ENCODE data around the gene NOS3. TPM values are rescaled to one million over a fixed set of nuclear protein-coding genes. Genes with fewer than 3 reads are reported as not detected.

NOS3 gene
- total RNA-seq, 3 donors from 2014 or later, result 2.5 to 6.3 (median 6.0) TPM

GRCh38 chr7:151028131-151028947 is 37.5 kb downstream of the NOS3 start, which contains the start of gene ABCB8:
TSS of gene ABCB8 (plus strand) at chr7:151028450. CDS start at chr7:151028516, 66 bp downstream.
- peaks cover 18% of the 10 kb centered on the region for H3K4me1 ChIP-seq (ENCODE audit: low read depth)
- H3K4me3 ChIP-seq, result peak within 1 kb of the TSS; percentile 36
- no peaks in the 10 kb centered on the region for H3K36me3 ChIP-seq (ENCODE audit: low read depth)
- intact Hi-C loops (cut with DNase I, micrococcal nuclease), result no loop called here
- peak; percentile 98 to 99 (median 99) for DNase-seq
- peak; percentile 95 for ATAC-seq
- no peaks in the 10 kb centered on the region for H3K9me3 ChIP-seq
- TF ChIP-seq CTCF (IDR thresholded peaks at IDR 0.05), result peak; percentile 40

DNA sequence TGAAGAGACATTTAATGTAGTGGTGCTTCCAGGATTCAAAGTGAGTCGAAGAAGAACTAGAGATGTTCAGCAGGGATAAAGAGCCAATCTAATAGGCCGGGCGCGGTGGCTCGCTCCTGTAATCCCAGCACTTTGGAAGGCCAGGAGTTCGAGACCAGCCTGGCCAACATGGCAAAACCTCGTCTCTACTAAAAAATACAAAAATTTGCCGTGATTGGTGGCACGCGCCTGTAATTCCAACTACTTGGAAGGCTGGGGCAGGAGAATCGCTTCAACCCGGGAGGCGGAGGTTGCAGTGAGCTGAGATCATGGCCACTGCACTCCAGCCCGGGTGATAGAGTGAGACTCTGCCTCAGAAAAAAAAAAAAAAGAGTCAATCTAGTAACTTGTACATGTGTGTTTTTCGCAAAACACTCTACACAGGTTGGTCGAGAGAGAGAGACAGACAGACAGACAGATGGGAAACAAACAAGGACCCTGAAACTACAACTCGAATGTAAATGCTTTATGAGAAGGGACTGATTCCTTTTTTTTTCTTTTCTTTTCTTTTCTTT is 38.2 kb downstream of the NOS3 start:
- Histone ChIP-seq H3K36me3 (ENCODE audit: low read depth) (no peaks in the 10 kb centered on the region), H3K4me3 (peak overlapping the region; percentile 36), H3K9me3 (no peaks in the 10 kb centered on the region), H3K4me1 (ENCODE audit: low read depth) (peaks cover 18% of the 10 kb centered on the region)
- intact Hi-C loops (cut with DNase I, micrococcal nuclease), result no loop called here
- ATAC-seq, result no peak
- TF ChIP-seq CTCF (IDR thresholded peaks at IDR 0.05), result no peak
- no peak for DNase-seq

GRCh38 chr7:151031011-151031410 is 40.2 kb downstream of the NOS3 start:
- DNase-seq (no peak), ATAC-seq (no peak)
- Histone ChIP-seq H3K36me3 (ENCODE audit: low read depth) (no peaks in the 10 kb centered on the region), H3K9me3 (no peaks in the 10 kb centered on the region), H3K4me3 (no peak overlapping the region), H3K4me1 (ENCODE audit: low read depth) (peaks cover 18% of the 10 kb centered on the region)
- intact Hi-C loops (cut with DNase I, micrococcal nuclease), result no loop called here
- TF ChIP-seq CTCF (IDR thresholded peaks at IDR 0.05), result no peak

- Histone ChIP-seq H3K9me3 (no peaks in the 10 kb centered on the region), H3K4me3 (no peak overlapping the region), H3K36me3 (ENCODE audit: low read depth) (no peaks in the 10 kb centered on the region), H3K4me1 (ENCODE audit: low read depth) (peaks cover 11% of the 10 kb centered on the region)
- intact Hi-C loops (cut with DNase I, micrococcal nuclease), result no loop called here
- DNase-seq, result no peak
- TF ChIP-seq CTCF (IDR thresholded peaks at IDR 0.05), result no peak
- ATAC-seq, result no peak
Measured at GRCh38 chr7:151032936-151033863, 42.4 kb downstream of the NOS3 start.

DNA sequence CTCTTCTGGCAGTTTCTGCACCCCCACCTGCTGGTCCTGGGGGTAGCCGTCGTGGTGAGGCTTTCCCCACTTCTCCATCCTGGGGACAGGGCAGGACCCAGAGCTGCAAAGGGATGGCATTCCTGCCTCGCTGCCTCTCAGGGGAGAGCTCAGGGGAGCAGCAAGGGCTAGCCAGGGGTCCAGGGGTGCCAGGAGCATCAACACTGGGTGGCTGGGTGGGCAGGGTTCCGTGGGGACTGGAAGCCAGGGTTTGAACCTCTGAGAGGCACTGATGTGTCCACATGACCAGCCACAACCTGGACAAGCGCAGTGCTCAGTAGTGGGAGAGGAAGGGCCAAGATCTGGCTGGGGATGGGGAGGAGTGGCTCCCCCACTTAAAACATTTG is 43.0 kb downstream of the NOS3 start:
- no peak for TF ChIP-seq CTCF (IDR thresholded peaks at IDR 0.05)
- ATAC-seq, result no peak
- no peaks in the 10 kb centered on the region for H3K36me3 ChIP-seq (ENCODE audit: low read depth)
- DNase-seq, result no peak
- H3K9me3 ChIP-seq, result no peaks in the 10 kb centered on the region
- H3K4me3 ChIP-seq, result no peak overlapping the region
- peaks cover 7% of the 10 kb centered on the region for H3K4me1 ChIP-seq (ENCODE audit: low read depth)
- intact Hi-C loops (cut with DNase I, micrococcal nuclease), result no loop called here
